HG03575 (cell line): ENCODE results near the gene SLC47A1.
"Not testable (repeated sequence)": the region's sequence is repeated elsewhere in the genome, so short reads cannot be mapped to it uniquely, and the experiment has no call there.

Experiments
- ATAC-seq: cut with Tn5 transposase; IDR thresholded peaks from one replicate; pipeline ENCODE4 v1.9.1; 2021; ENCODE audit not compliant: unreplicated experiment, insufficient number of reproducible peaks, low FRiP score; ENCODE audit errors: extremely low read depth

The SLC47A1 gene

DNA sequence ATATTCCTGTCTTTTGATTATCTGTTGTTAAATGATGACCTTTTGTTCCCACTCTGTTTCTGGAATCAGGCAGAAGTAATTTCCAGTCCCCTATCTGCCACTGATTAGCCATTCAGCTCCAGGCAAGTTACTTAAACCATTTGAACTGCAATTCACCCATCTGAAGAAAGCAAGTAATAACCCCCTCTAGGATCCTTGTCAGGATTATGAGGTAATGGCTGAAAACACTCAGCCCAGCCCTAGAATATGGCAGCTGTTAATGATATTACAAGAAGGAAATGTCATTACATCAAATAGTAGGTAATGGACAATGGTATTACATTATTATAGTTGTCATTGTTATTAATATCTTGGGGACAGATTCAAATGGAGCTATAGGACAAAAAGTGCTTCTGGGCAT, 16.0 kb upstream of the SLC47A1 start:
- no peak for ATAC-seq

DNA sequence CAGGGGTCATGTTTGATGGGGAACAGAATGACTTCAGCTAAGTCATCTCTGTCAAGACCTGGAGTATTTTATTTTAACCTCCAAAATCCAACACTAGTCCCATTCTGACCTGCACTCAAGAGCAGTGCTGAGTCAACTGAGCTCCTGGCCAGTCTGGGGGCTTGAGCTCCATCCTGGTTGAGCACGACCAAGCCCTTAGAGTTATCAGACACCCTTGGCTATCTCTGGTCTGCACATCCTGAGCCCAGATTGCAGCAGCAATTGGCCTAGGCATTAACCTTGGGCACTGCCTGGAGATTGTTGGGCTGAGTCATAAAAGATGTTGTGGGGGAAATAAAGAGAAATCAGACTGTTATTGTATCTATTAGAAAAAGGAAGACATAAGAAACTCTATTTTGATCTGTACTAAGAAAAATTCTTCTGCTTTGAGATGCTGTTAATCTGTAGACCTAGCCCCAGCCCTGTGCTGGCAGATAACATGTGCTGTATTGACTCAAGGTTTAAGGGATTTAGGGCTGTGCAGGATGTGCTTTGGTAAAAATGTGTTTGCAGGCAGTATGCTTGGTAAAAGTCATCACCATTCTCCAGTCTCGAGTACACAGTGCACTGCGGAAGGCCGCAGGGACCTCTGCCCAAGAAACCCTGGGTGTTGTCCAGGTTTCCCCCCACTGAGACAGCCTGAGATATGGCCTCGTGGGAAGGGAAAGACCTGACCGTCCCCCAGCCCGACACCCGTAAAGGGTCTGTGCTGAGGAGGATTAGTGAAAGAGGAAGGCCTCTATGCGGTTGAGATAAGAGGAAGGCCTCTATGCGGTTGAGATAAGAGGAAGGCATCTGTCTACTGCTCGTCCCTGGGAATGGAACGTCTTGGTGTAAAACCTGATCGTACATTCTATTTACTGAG, 14.0 kb upstream of the SLC47A1 start:
- not testable (repeated sequence) for ATAC-seq

DNA sequence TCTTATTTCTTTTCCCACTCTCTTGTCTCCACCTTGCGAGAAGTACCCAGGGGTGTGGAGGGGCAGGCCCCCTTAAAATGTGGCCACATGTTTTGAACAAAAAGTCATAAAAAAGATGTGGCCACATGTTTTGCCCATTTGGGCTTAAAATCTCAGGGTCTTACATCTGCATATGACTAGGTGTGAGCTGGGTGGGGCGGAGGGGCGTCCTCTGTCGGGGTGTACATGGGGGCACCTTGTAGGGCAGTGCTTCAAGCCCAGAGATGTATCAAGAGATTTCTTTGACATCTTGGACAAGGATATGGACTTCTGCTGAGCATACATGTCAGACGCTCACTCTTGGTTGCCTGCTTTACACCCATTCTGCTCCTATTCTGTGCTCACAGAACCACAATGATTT, 13.0 kb upstream of the SLC47A1 start:
- no peak for ATAC-seq

DNA sequence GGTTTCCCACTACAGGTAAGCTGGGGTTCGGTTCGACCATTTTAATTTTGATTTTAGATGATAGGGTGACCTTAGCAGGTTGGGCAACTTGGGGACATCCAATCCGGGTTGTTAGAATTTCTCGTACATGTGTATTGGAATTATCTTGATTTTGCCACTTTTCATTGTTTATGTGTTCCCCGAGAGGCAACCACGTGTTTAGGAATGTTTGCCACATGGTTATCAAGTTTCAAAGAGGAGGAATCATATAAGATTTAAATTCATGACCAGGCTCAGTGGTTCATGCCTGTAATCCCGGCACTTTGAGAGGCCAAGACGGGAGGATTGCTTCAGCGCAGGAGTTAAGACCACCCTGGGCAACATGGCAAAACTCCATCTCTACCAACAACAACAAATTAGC, 10.0 kb upstream of the SLC47A1 start:
- no peak for ATAC-seq

DNA sequence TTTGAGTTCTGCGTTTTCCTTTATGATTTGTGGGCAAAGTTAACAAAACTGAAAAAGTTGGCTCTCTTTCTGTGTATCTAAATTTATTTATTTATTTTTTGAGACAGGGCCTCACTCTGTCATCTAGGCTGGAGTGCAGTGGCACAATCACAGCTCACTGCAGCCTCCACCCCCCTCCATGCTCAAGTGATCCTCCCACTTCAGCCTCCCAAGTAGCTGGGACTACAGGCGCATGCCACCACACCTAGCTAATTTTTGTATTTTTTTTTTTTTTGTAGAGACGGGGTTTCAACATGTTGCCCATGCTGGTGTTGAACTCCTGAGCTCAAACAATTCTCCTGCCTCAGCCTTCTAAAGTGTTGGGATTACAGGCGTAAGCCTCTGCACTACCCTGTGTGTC, 6.7 kb upstream of the SLC47A1 start:
- ATAC-seq: not testable (repeated sequence)

DNA sequence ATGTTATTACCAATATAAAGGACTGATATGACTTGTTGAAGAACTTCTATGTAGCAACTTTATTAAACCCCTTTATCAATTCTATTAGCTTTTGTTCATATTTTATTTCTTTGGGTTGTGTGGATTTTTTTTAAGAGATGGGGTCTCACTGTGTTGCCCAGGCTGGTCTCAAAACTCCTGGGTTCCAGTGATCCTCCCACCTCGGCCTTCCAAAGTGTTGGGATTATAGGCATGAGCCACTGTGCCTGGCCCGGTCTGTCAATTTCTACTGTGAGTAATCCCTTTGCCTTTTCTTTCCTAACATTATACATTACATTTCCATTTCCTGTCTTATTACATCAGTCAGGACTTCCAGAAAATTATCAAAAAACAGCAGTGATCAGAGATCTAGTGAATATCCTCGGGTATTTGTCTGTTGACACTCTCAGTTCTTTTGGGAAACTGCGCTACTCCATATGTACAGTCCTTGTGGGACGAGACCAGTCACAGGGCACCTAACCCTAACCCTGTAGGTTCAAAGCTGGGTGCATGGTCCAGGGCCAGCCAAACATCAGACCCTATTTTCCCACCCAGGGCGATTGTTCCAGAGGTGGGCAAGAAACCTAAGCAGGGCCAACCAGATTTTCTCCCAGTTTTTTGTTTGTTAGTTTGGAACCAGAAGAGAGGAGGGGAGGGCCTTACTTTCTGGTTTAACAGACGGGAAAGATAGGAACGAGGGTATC, 1.7 kb upstream of the SLC47A1 start:
- ATAC-seq: no peak

DNA sequence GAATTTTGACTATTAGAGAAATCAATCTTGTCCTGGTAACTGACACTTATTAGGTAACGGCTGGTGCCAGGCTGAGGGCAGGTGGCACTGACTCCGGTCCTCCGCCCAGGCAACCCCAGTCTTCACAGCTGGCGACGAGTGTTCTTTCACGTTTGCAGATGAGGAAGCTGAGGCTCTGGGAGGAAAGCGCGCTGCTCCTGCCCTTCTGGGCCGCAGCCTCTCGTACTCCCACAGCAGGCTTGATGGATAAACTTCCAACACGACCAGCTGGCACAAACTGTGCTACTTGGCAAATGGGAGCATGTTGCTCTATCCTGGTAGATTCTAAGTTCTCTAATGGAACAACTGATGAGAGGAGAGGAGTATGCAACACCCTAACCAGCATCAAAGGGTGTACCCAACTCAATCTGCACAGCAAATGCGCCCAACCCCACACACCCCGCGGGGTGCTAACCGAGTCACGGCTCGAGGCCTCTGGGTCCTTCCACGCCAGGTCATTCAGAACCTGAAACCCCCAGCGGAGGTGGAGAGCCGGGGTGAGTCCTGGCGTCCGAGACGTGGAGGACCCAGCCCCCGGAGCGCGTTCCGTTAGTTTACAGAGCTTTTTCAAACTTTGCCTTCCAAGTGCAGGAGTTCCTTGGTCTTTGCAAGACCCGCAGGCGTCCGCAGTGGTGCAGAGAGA, 477 bp upstream of the SLC47A1 start:
- ATAC-seq: no peak

DNA sequence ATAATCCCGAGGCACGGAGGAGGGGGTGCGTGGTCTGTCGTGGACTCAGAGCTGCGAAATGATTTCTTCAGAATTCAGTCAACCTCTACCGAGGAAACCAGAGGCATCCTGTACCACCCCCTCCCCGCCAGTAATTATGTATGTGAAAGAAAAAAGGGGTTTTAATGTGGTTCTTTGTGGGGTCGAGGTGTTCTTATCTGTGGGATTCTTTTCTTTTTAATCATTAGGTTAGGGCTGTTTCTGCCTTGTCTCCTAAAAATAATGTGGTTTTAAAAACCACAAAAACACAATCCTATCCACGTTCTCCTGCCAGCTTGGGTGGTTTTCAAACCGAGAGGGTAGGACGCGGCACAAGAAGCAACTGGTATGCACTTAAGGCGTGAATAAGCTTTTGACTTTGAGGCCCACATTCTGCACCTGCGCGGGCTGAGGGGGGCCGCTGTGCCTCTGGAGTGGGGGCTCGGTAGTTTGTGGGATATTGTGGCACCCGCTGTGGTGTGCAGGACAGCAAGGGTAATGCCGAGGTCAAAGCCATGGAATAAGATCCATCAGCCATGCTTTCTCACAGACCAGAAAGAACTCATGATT, 1.0 kb downstream of the SLC47A1 start:
- ATAC-seq: no peak

DNA sequence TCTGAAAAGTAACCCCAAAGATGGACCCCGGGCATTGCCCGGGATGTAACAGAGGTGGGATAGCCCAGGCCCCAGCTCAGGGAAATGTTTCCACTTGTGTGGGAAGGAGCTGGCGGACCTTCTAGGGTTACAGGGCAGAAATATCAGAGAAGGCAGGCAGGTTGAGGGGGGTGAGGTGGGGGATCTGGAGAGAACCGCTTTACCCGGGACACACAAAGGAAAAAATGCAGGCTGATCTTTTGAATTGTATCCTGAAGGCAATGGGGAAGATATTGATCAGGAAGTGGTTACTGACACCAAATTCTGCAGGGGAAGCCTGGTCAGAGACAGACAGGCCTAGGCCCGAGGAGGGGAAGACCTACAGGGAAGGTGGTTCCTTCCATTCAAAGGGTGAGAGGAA, 3.5 kb downstream of the SLC47A1 start:
- ATAC-seq: no peak

DNA sequence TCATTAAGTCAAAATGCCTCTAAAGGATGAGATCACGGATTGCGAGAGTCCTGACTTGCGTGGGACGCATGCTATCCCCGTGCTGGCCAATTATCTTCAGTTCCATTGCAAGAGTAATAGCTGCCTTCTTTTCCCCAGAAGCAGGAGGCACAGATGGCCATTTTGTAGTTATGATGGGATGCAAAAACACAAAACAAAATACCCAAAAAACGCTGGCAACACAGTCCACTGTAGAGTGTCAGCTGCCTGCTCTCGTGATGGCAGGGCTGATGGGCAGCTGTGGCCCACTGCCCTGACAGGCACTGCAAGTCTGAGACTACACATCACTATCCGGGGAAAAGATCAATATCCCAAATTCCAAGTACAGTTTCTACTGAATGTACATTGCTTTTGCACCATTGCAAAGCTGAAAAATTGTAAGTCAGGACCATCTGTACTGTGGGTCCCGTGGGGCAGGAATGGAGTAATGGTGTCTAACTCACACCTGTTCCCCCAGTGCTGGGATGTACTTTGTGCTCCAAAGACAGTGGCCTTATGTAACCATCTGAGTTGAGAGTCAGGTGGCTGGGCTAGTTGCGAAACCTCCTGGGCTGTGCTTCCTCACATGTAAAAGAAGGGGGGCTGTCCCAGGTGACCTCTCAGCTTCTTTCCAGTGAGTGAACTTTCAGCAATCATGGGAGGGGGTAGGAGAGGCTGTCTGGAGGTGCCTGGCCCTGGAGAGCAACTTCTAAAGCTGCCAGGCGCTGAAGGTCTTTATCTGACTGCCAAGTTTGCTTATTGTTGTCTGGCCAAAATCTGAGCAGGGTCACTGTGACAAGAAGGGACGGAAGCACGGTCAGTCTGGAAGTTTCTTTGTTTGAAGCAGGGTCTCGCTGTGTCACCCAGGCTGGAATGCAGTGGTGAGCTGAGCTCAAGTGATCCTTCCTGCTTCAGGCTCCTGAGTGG, 4.7 kb downstream of the SLC47A1 start:
- no peak for ATAC-seq

DNA sequence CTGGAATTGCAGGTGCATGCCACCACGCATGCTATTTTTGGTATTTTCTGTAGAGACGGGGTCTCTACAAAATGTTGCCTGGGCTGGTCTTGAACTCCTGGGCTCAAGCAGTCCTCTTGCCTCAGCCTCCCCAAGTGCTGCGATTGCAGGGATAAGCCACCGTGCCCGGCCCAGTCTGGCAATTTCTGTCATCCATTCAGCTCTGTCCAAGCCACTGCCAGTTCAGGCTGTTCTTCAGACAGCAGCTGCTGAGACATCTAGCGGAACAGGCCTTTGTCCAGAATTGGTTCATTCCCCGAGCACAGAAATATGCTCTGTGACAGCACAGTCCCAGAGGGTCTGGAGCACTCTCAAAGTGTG, 5.4 kb downstream of the SLC47A1 start:
- ATAC-seq: no peak

DNA sequence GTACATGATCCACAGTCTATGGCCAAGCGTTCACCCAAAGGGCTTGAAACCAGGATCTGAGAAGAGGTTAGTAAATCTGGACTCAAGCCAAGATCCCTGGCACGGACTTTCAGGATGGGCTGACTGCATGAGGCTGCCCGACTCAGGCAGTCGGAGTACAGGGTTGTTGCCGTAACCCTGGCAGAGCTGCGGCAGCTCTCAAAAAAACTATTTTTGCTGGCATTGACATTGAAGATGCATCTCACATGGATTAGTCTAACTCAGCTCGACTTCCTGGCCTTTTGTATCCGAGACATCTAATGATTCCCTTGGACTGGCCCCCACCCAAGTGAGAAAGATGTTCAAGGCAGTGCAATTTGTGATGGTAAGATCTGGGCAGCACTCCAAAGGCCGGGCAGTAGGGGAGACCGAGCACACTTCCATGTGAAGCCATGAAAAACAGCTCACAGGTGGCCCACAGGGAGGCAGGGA, 6.2 kb downstream of the SLC47A1 start:
- no peak for ATAC-seq

DNA sequence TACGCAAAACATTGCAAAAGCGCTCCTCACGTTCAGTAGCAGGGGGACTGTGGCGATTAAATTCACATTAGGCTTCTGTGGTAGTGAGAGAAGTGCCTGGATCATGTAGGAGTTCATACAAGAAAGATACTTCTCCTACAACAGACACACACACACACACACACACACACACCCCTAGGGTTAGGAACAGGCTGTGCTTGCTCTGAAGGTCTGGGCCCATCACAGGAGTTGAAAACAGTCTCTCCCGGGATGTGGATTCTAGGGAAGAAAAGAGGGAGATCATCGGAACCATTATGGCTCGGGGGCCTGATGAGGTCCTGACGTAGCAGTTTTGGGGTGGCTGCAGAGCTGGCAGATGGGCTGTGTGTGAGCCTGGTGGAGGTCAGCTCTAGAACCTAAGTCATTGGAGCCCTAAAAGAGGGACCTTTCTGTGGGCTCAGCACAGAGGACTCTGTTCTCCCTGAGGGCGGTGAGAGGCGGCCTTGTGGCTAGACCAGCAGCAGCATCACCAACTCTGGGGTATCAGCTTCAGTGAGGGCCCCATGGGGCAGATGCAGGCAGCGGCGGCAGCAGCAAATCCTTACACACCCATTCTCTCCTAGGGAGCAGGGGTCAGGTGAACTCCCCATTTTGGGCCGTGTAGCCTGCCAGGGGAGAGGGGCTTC, 7.2 kb downstream of the SLC47A1 start:
- no peak for ATAC-seq

DNA sequence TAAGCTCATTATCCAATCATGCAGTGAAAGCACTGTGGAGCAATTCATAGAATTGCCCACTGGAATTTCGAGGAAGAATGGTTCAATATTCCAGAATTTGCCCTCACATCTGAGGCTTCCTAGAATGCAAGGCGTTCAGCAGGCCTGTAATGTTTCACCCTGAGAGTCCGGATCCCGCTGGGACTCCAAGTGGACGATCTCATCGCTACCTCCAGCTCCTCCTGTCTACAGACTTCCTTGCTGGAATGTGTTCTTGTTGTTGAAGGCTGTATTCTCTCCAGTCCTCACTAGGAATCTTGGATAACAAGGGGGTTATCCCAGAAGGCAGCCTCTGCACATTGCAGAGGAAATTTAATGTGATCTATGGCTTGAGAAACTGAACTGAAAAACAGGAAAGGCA, 7.8 kb downstream of the SLC47A1 start:
- no peak for ATAC-seq

DNA sequence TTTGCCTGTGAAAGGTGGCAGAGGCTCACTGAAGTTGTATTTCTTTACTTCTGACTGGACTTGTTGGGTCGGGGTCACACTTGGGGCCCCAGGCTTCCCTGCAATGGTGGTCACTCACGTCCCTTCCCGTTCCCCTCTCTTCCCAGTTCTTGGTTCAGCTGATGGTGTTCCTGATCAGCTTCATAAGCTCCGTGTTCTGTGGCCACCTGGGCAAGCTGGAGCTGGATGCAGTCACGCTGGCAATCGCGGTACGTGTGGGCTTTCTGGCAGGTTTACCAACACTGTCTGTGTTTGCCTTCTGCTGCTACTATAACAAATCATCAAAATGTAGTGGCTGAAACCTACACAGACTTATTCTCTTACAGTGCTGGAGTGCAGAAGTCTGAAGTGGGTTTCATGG, 8.6 kb downstream of the SLC47A1 start:
- no peak for ATAC-seq

DNA sequence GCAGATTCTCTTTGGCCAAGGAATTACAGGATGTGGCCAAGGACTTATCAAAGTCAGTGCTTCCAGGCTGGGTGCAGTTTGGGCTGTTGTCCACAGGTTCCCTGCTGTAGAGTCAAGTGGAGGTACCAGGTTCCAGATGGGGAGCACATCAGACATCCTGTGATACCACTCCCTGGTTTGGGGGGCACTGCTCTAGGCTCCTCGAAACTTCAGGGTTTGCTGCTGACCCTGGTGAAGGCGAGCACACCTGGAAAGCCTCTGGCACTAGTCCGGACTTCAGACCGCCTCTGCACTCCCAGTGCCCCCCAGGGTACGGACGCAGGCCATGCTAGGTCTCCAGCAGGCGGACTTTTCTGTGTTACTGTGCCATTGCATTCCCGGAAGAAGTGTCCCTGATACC, 10.7 kb downstream of the SLC47A1 start:
- ATAC-seq: no peak

DNA sequence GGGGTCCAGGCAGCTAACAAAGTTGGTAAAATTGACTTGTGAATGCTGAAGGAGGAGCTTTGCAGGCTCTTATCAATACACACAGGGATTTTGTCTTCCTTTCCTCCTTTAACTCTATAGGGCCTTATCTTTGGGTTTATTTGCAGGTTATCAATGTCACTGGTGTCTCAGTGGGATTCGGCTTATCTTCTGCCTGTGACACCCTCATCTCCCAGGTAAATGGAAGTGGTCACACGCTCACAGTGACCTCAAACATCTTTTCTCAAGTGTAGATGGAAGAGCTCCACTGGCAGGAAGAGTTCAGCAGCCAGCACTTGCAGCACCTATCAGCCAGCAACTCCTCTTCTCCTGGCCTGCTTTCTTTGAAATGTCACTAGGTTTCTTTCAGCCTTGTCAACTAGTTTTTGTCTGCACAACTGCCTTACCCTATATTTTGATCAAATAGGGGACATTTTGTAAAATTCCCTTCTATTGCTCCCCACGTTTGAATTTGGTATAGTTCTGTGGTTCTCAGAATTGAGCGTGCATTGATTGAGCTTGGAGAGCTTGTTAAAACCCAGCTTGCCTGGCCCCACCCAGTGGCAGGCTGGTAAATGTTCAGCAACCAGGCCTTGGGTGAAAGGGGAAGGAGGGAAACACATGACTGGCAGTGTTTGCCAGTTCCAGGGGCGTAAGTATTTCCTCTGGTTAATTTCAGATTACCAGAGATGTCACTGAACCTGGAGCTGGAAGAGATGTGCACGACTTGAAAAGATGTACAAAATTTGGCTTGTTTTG, 12.8 kb downstream of the SLC47A1 start:
- no peak for ATAC-seq
